ENCODE measurements around the gene PCIF1.

GRCh38 chr20:45972500-45973183, 38.2 kb downstream of the PCIF1 start:
- TF ChIP-seq, protein P1, sequence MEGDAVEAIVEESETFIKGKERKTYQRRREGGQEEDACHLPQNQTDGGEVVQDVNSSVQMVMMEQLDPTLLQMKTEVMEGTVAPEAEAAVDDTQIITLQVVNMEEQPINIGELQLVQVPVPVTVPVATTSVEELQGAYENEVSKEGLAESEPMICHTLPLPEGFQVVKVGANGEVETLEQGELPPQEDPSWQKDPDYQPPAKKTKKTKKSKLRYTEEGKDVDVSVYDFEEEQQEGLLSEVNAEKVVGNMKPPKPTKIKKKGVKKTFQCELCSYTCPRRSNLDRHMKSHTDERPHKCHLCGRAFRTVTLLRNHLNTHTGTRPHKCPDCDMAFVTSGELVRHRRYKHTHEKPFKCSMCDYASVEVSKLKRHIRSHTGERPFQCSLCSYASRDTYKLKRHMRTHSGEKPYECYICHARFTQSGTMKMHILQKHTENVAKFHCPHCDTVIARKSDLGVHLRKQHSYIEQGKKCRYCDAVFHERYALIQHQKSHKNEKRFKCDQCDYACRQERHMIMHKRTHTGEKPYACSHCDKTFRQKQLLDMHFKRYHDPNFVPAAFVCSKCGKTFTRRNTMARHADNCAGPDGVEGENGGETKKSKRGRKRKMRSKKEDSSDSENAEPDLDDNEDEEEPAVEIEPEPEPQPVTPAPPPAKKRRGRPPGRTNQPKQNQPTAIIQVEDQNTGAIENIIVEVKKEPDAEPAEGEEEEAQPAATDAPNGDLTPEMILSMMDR (conservative IDR thresholded peaks at IDR 0.05 in 1 of 2, IDR thresholded peaks at IDR 0.05 in 1 of 2; ENCODE audit: extremely low read depth in 1 of 2, insufficient read depth in 1 of 2, low read depth in 1 of 2, low read length in 2 of 2) = no peak
- TF ChIP-seq EZH2 (IDR thresholded peaks at IDR 0.05; ENCODE audit: borderline replicate concordance, low read length) = no peak

Data from mammary epithelial cell (primary cell).